ENCODE data around the gene KIT. TPM values are rescaled to one million over a fixed set of nuclear protein-coding genes. Genes with fewer than 3 reads are reported as not detected.

Gene KIT
- total and polyA plus RNA-seq, 2 donors (not counting 3 experiments of a cell fraction or from before 2014, with no cell fraction given): 19.8 to 39.7 TPM

- no TSS peak for BruUV-seq (replicated peaks)
- ChIA-PET POLR2A (no interaction called here), CTCF (interaction anchor here (0.9 kb wide), 1 partner anchor 20 kb away, joined by 3 read pairs; no protein-coding TSS in a partner anchor)
- Histone ChIP-seq H3K4me3 (replicated peaks in 1 of 3; ENCODE audit: insufficient read depth in 1 of 3, low read depth in 1 of 3, low read length in 3 of 3) (no peak overlapping the region), H3K79me2 (ENCODE audit: control insufficient read depth, insufficient read depth, low read length) (no peaks in the 10 kb centered on the region), H3K9me1 (replicated peaks; ENCODE audit: control insufficient read depth, extremely low read depth, insufficient read depth, low read length) (no peaks in the 10 kb centered on the region), H3K4me2 (ENCODE audit: insufficient read depth, low read length) (no peak overlapping the region), H4K20me1 (replicated peaks; ENCODE audit: control insufficient read depth, extremely low read depth, insufficient read depth, low read length) (no peaks in the 10 kb centered on the region), H3K27me3 (ENCODE audit: control insufficient read depth in 2 of 2, insufficient read depth in 2 of 2, low read length in 2 of 2) (no peaks in the 10 kb centered on the region), H3K27ac (ENCODE audit: insufficient read depth, low read depth, low read length) (no peak overlapping the region), H3K4me1 (ENCODE audit: control insufficient read depth, extremely low read depth, insufficient read depth, low read length) (no peaks in the 10 kb centered on the region), H2AFZ (ENCODE audit: low read depth, low read length) (no peak overlapping the region), H3K36me3 (ENCODE audit: control insufficient read depth in 2 of 2, extremely low read depth in 1 of 2, insufficient read depth in 2 of 2, low read length in 2 of 2) (no peaks in the 10 kb centered on the region), H3K9ac (replicated peaks; ENCODE audit: extremely low read depth, insufficient read depth, low read length) (no peak overlapping the region), H3K9me3 (replicated peaks; ENCODE audit: control insufficient read depth, insufficient read depth, low read length) (no peaks in the 10 kb centered on the region)
- dilution Hi-C loops (cut with MboI; ENCODE audit: extremely low pct_ligation_motif_present, low sequenced_read_pairs) (no loop called here), intact Hi-C loops (cut with micrococcal nuclease) (no loop called here)
- DNase-seq (ENCODE audit: low read depth, low spot score) (no peak), FAIRE-seq (no peak)
- TF ChIP-seq MYC (IDR thresholded peaks at IDR 0.05; ENCODE audit: low read depth, low read length) (no peak), POLR2AphosphoS5 (IDR thresholded peaks at IDR 0.05; ENCODE audit: insufficient read depth, low read depth, low read length) (no peak), FOS (IDR thresholded peaks at IDR 0.05; ENCODE audit: borderline replicate concordance, insufficient read depth, low read length) (no peak), JUN (IDR thresholded peaks at IDR 0.05; ENCODE audit: borderline replicate concordance, insufficient read depth, insufficient read length, low read depth) (no peak), EZH2 (IDR thresholded peaks at IDR 0.05; ENCODE audit: borderline replicate concordance, low read depth, low read length, severe bottlenecking) (no peak), POLR2A (IDR thresholded peaks at IDR 0.05; ENCODE audit: low read depth, low read length) (no peak), GATA2 (IDR thresholded peaks at IDR 0.05; ENCODE audit: insufficient read depth, insufficient read length, low read depth, low read length) (no peak)
- TF ChIP-seq, protein P1, sequence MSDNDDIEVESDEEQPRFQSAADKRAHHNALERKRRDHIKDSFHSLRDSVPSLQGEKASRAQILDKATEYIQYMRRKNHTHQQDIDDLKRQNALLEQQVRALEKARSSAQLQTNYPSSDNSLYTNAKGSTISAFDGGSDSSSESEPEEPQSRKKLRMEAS (IDR thresholded peaks at IDR 0.05; ENCODE audit: insufficient read depth, insufficient read length): no peak
- TF ChIP-seq, protein P2, sequence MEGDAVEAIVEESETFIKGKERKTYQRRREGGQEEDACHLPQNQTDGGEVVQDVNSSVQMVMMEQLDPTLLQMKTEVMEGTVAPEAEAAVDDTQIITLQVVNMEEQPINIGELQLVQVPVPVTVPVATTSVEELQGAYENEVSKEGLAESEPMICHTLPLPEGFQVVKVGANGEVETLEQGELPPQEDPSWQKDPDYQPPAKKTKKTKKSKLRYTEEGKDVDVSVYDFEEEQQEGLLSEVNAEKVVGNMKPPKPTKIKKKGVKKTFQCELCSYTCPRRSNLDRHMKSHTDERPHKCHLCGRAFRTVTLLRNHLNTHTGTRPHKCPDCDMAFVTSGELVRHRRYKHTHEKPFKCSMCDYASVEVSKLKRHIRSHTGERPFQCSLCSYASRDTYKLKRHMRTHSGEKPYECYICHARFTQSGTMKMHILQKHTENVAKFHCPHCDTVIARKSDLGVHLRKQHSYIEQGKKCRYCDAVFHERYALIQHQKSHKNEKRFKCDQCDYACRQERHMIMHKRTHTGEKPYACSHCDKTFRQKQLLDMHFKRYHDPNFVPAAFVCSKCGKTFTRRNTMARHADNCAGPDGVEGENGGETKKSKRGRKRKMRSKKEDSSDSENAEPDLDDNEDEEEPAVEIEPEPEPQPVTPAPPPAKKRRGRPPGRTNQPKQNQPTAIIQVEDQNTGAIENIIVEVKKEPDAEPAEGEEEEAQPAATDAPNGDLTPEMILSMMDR (IDR thresholded peaks at IDR 0.05; ENCODE audit: extremely low read depth in 1 of 2, insufficient read depth in 1 of 2, low read depth in 1 of 2, low read length in 2 of 2): no peak
Measured at GRCh38 chr4:54781756-54782155, 124.0 kb downstream of the KIT start.
